PFSK-1 (cell line): ENCODE results near the gene KCNG2.

Experiments
- POLR2AphosphoS5 ChIP-seq: IDR thresholded peaks from 2 replicates; pipeline ENCODE4 v1.6.1; 2012; ENCODE audit warnings: low read depth, mild to moderate bottlenecking, control low read depth, low read length, moderate library complexity
- REST ChIP-seq, 2 experiments: IDR thresholded peaks; 2 replicates each; pipeline versions ENCODE4 v1.6.1 to v1.8.0; 2011 to 2012; ENCODE audit warnings: low read depth in 2 of 2, low read length in 2 of 2, control low read depth in 1 of 2, inconsistent platforms in 1 of 2, mild to moderate bottlenecking in 1 of 2, moderate library complexity in 1 of 2; ENCODE audit not compliant: insufficient read depth in 1 of 2
- SIN3A ChIP-seq: IDR thresholded peaks from 2 replicates; pipeline ENCODE4 v1.6.1; 2012; ENCODE audit warnings: mild to moderate bottlenecking, low read length, moderate library complexity, borderline replicate concordance; ENCODE audit not compliant: insufficient read depth
- TAF1 ChIP-seq: IDR thresholded peaks from 2 replicates; pipeline ENCODE4 v1.6.1; 2012; ENCODE audit warnings: low read length, control low read depth, borderline replicate concordance; ENCODE audit not compliant: insufficient read depth

GRCh38 chr18:79873449-79874110 is 75.8 kb downstream of the KCNG2 start:
- no peak for TF ChIP-seq TAF1
- TF ChIP-seq REST (IDR thresholded peaks at IDR 0.05; ENCODE audit: insufficient read depth in 1 of 2, low read depth in 2 of 2, low read length in 2 of 2): no peak
- TF ChIP-seq POLR2AphosphoS5: no peak
- TF ChIP-seq SIN3A: no peak
